GM21825 (cell line): ENCODE measurements around the gene GEMIN2.
"Not testable (repeated sequence)": the region's sequence is repeated elsewhere in the genome, so short reads cannot be mapped to it uniquely, and the experiment has no call there.

Experiments used
- ATAC-seq: cut with Tn5 transposase; IDR thresholded peaks from one replicate; pipeline ENCODE4 v1.9.1; 2021; ENCODE audit warnings: mild to moderate bottlenecking, moderate library complexity; ENCODE audit not compliant: unreplicated experiment

Gene GEMIN2

GRCh38 chr14:39109893-39110715, 4.0 kb upstream of the GEMIN2 start:
- ATAC-seq: no peak

GRCh38 chr14:39113685-39114072, 444 bp upstream of the GEMIN2 start:
- ATAC-seq: peak; percentile 4

GRCh38 chr14:39122330-39123138, 8.4 kb downstream of the GEMIN2 start:
- ATAC-seq: no peak

GRCh38 chr14:39137835-39138234, 23.7 kb downstream of the GEMIN2 start:
- ATAC-seq: not testable (repeated sequence)

GRCh38 chr14:39138440-39138839, 24.3 kb downstream of the GEMIN2 start:
- ATAC-seq: no peak

GRCh38 chr14:39140170-39140569, 26.0 kb downstream of the GEMIN2 start:
- no peak for ATAC-seq

- not testable (repeated sequence) for ATAC-seq
Measured at GRCh38 chr14:39141623-39142022, 27.5 kb downstream of the GEMIN2 start.

- ATAC-seq: not testable (repeated sequence)
Measured at GRCh38 chr14:39143226-39143625, 29.1 kb downstream of the GEMIN2 start.

- ATAC-seq: no peak
Measured at GRCh38 chr14:39145266-39145966, 31.3 kb downstream of the GEMIN2 start.

- ATAC-seq: no peak
Measured at GRCh38 chr14:39154594-39155189, 40.6 kb downstream of the GEMIN2 start.

GRCh38 chr14:39157491-39157890, 43.4 kb downstream of the GEMIN2 start:
- no peak for ATAC-seq

- no peak for ATAC-seq
Measured at GRCh38 chr14:39158222-39158858, 44.2 kb downstream of the GEMIN2 start.

GRCh38 chr14:39160494-39160893, 46.4 kb downstream of the GEMIN2 start:
- no peak for ATAC-seq

GRCh38 chr14:39167797-39168320, 53.7 kb downstream of the GEMIN2 start:
- ATAC-seq: not testable (repeated sequence)

GRCh38 chr14:39168591-39168990, 54.5 kb downstream of the GEMIN2 start:
- ATAC-seq: no peak

- peak; percentile 7 for ATAC-seq
Measured at GRCh38 chr14:39169541-39169900, 55.4 kb downstream of the GEMIN2 start.

- no peak for ATAC-seq
Measured at GRCh38 chr14:39173198-39173597, 59.1 kb downstream of the GEMIN2 start.

- ATAC-seq: peak; percentile 94
Measured at GRCh38 chr14:39174560-39175444, 60.7 kb downstream of the GEMIN2 start, which contains the start of gene PNN. TSS of gene PNN (plus strand) at chr14:39175254. CDS start at chr14:39175280, 26 bp downstream.
